Measurements from ENCODE around the gene SDS. TPM values are rescaled to one million over a fixed set of nuclear protein-coding genes. Genes with fewer than 3 reads are reported as not detected.

Gene SDS
- total RNA-seq, 5 donors from 2014 or later (not counting 1 experiment from before 2014, with no cell fraction given) = 0.18 to 0.26 TPM; not detected in 3

DNA sequence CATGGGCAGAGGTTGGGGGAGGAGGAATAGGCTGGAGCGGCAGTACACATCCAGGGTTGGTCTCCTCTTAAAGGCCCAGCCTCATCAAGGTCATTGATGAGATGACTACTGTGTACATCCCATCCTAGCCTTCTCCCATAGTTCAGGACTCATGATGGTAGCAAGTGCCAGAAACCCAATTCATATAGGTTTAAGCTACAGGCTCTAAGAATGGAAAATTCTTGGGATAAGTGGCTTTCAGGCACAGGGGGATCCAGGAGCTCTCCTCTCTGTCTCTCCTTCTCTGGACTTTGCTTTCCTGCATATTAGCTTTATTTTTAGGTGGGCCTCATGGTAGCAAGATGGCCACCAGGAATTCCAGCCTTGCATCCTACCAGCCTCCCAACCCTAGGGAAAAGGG is 24.8 kb upstream of the SDS start:
- DNase-seq (no peak), ATAC-seq (replicated peaks in 1 of 4) (no peak)
- Mint-ChIP-seq H3K27ac (no peak overlapping the region), H3K4me3 (no peak overlapping the region), H3K36me3 (no peaks in the 10 kb centered on the region), H3K9me3 (no peaks in the 10 kb centered on the region), H3K4me1 (no peaks in the 10 kb centered on the region), H3K27me3 (peaks cover 11 to 32% of the 10 kb centered on the region in 2 donors)
- Histone ChIP-seq H3K9me3 (no peaks in the 10 kb centered on the region), H3K4me3 (ENCODE audit: control insufficient read depth in 1 of 2, extremely low read depth in 1 of 2, low read length in 1 of 2) (no peak overlapping the region), H3K4me1 (ENCODE audit: control insufficient read depth in 1 of 2, extremely low read depth in 1 of 2, insufficient read depth in 2 of 2, low read length in 2 of 2) (no peaks in the 10 kb centered on the region), H3K27ac (ENCODE audit: low read length) (no peak overlapping the region), H3K36me3 (ENCODE audit: control insufficient read depth in 2 of 2, extremely low read depth in 1 of 2, insufficient read depth in 1 of 2, low read length in 1 of 2) (no peaks in the 10 kb centered on the region), H3K27me3 (replicated peaks in 1 of 2; ENCODE audit: control insufficient read depth in 2 of 2, extremely low read depth in 1 of 2, insufficient read depth in 2 of 2, low read length in 1 of 2) (peaks cover 0 to 28% of the 10 kb centered on the region in 2 experiments)
- WGBS (ENCODE audit: insufficient coverage) = no CpG with 5 or more reads among the region's 1 CpG
- POLR2A ChIA-PET = no interaction called here
- CTCF ChIA-PET = interaction anchor here in 1 of 2 donors (0.7 kb wide), 2 partner anchors 29 to 206 kb away, joined by 3 to 4 read pairs; no protein-coding TSS in a partner anchor

DNA sequence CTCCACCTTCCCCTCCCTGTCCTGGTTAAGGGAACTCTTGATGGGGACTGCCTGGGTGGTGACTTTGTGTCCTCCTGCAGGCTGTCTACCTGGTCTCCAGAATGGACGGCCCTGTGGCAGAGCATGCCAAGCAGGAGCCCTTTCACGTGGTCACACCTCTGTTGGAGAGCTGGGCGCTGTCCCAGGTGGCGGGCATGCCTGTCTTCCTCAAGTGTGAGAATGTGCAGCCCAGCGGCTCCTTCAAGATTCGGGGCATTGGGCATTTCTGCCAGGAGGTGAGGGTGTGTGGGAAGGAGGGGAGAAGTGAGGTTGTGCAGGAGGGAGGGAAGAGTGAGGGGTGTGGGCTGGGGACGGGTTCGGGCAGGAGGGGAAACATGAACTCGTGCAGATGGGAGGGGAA is 24.2 kb upstream of the SDS start:
- ATAC-seq (replicated peaks in 1 of 4) (no peak), DNase-seq (no peak)
- Mint-ChIP-seq H3K4me1 (no peaks in the 10 kb centered on the region), H3K4me3 (no peak overlapping the region), H3K36me3 (no peaks in the 10 kb centered on the region), H3K9me3 (no peaks in the 10 kb centered on the region), H3K27me3 (peaks cover 11 to 28% of the 10 kb centered on the region in 2 donors), H3K27ac (no peak overlapping the region)
- POLR2A ChIA-PET = no interaction called here
- peaks cover 0 to 27% of the 10 kb centered on the region in 2 experiments for H3K27me3 ChIP-seq (replicated peaks in 1 of 2; ENCODE audit: control insufficient read depth in 2 of 2, extremely low read depth in 1 of 2, insufficient read depth in 2 of 2, low read length in 1 of 2)
- 77% methylated on average over 6 of the region's 9 CpGs for WGBS (ENCODE audit: insufficient coverage)
- CTCF ChIA-PET = no interaction called here
- no peaks in the 10 kb centered on the region for H3K36me3 ChIP-seq (ENCODE audit: control insufficient read depth in 2 of 2, extremely low read depth in 1 of 2, insufficient read depth in 1 of 2, low read length in 1 of 2)
- no peak overlapping the region for H3K27ac ChIP-seq (ENCODE audit: low read length)
- H3K9me3 ChIP-seq = no peaks in the 10 kb centered on the region
- H3K4me3 ChIP-seq (ENCODE audit: control insufficient read depth in 1 of 2, extremely low read depth in 1 of 2, low read length in 1 of 2) = no peak overlapping the region
- no peaks in the 10 kb centered on the region for H3K4me1 ChIP-seq (ENCODE audit: control insufficient read depth in 1 of 2, extremely low read depth in 1 of 2, insufficient read depth in 2 of 2, low read length in 2 of 2)

DNA sequence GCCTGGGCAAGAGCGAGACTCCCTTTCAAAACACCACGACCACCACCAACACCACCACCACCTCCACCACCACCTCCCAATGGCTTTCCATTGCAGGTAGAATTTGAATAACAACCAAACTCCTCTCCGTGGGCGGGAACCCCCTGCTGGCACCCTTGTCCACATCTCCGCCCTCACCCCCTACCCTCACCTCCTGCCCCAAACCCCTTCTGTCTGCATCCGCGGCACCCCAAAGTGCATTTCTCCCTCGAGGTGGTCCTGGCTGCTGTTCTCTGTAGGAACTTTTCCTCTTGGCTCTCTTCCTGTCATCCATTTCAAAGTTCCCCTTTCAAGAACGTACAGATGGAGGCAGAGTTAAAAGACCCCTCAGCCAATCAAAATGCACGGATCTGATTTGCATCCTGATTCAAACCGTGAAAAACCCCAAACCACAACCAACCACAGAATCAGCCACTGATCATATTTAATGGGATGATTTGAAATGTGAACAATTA is 22.3 kb upstream of the SDS start:
- WGBS (ENCODE audit: insufficient coverage) = 64% methylated on average over 8 of the region's 11 CpGs
- Histone ChIP-seq H3K4me3 (ENCODE audit: control insufficient read depth in 1 of 2, extremely low read depth in 1 of 2, low read length in 1 of 2) (no peak overlapping the region), H3K4me1 (ENCODE audit: control insufficient read depth in 1 of 2, extremely low read depth in 1 of 2, insufficient read depth in 2 of 2, low read length in 2 of 2) (peaks cover 0 to 3% of the 10 kb centered on the region in 2 experiments), H3K36me3 (ENCODE audit: control insufficient read depth in 2 of 2, extremely low read depth in 1 of 2, insufficient read depth in 1 of 2, low read length in 1 of 2) (no peaks in the 10 kb centered on the region), H3K27me3 (replicated peaks in 1 of 2; ENCODE audit: control insufficient read depth in 2 of 2, extremely low read depth in 1 of 2, insufficient read depth in 2 of 2, low read length in 1 of 2) (peaks cover 0 to 36% of the 10 kb centered on the region in 2 experiments), H3K9me3 (no peaks in the 10 kb centered on the region), H3K27ac (ENCODE audit: low read length) (no peak overlapping the region)
- no peak for ATAC-seq (replicated peaks in 1 of 4)
- no peak overlapping the region for H3K27ac Mint-ChIP-seq
- H3K9me3 Mint-ChIP-seq = no peaks in the 10 kb centered on the region
- H3K4me3 Mint-ChIP-seq = no peak overlapping the region
- no peaks in the 10 kb centered on the region for H3K36me3 Mint-ChIP-seq
- H3K27me3 Mint-ChIP-seq = peaks cover 9 to 28% of the 10 kb centered on the region in 2 donors
- DNase-seq = no peak
- ChIA-PET CTCF (interaction anchor here (0.6 to 1.3 kb wide), 4 partner anchors 16 to 116 kb away, joined by 3 to 6 read pairs (median 4); no protein-coding TSS in a partner anchor), POLR2A (no interaction called here)
- H3K4me1 Mint-ChIP-seq = peaks cover 0 to 4% (median 0%) of the 10 kb centered on the region in 3 donors

DNA sequence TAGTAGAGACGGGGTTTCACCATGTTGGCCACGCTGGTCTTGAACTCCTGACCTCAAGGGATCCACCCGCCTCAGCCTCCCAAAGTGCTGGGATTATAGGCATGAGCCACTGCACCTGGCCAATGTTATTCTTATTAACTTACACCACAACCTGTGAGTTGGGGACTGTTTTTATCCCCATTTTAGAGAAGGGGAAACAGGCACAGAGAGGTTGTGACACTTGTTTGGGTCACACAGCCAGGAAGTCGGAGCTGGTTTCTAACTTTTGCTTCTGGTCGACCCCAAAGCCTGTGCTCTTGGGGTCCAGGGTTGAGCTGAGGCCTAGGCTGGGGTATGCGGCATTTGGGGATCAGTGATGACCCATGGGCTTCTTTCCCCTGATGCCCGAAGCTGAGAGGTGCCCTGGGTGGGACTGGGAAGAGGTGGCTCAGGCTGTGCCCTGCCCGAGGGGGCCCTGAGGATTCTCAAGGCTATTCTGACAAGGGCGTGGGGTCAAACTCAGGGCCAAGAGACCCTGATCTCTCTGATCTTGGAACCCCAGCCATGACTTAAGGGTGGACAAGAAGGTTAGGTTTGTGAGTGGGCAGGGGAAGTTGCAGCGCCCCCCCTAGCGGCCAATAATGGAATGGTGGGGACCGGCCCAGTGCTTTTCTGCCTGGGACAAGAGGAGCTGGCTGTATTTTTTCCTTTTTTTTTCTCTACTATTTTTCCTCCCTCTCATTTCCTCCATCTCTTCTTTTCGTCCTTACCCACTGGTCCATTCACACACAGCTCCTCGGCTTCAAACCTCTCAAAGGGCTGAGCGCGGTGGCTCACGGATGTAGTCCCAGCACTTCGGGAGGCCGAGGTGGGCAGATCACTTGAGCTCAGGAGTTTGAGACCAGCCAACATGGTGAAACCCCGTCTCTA is 21.5 kb upstream of the SDS start:
- H3K4me3 Mint-ChIP-seq = no peak overlapping the region

DNA sequence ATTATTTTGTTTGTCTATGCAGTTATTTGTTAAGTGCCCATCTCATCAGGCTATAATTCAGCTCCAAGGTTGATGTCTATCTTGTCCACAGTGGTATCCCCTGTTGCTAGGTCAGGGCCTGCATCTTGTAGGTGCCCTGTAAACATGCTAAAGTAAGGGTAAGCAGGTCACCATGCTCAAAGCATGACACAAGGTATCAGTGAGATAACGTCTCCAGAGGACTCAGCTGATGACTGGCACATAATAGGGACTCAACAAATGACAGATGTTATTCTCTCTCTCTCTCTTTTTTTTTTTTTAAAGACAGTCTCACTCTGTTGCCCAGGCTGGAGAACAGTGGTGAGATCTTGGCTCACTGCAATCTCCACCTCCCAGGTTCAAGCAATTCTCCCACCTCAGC is 20.8 kb upstream of the SDS start:
- Mint-ChIP-seq H3K36me3 (no peaks in the 10 kb centered on the region), H3K9me3 (no peaks in the 10 kb centered on the region), H3K27ac (no peak overlapping the region), H3K4me1 (peaks cover 0 to 4% (median 0%) of the 10 kb centered on the region in 3 donors), H3K4me3 (no peak overlapping the region), H3K27me3 (peaks cover 0 to 26% of the 10 kb centered on the region in 2 donors)
- no CpG with 5 or more reads among the region's 1 CpG for WGBS (ENCODE audit: insufficient coverage)
- Histone ChIP-seq H3K36me3 (ENCODE audit: control insufficient read depth in 2 of 2, extremely low read depth in 1 of 2, insufficient read depth in 1 of 2, low read length in 1 of 2) (no peaks in the 10 kb centered on the region), H3K4me1 (ENCODE audit: control insufficient read depth in 1 of 2, extremely low read depth in 1 of 2, insufficient read depth in 2 of 2, low read length in 2 of 2) (peaks cover 0 to 3% of the 10 kb centered on the region in 2 experiments), H3K9me3 (no peaks in the 10 kb centered on the region), H3K4me3 (ENCODE audit: control insufficient read depth in 1 of 2, extremely low read depth in 1 of 2, low read length in 1 of 2) (no peak overlapping the region), H3K27me3 (replicated peaks in 1 of 2; ENCODE audit: control insufficient read depth in 2 of 2, extremely low read depth in 1 of 2, insufficient read depth in 2 of 2, low read length in 1 of 2) (peaks cover 0 to 36% of the 10 kb centered on the region in 2 experiments), H3K27ac (ENCODE audit: low read length) (no peak overlapping the region)
- DNase-seq (no peak), ATAC-seq (replicated peaks in 1 of 4) (no peak)
- ChIA-PET POLR2A (no interaction called here), CTCF (interaction anchor here (1.2 to 1.3 kb wide), 2 partner anchors 14 to 431 kb away, joined by 3 read pairs; no protein-coding TSS in a partner anchor)

More for the DNA sequence above, 21.5 kb upstream of the SDS start:
- DNase-seq = peak in 26 of 35 experiments; percentile 7 to 60 (median 36)
- H3K9me3 ChIP-seq = no peaks in the 10 kb centered on the region
- Mint-ChIP-seq H3K27me3 (peaks cover 4 to 28% of the 10 kb centered on the region in 2 donors), H3K27ac (no peak overlapping the region), H3K36me3 (no peaks in the 10 kb centered on the region), H3K9me3 (no peaks in the 10 kb centered on the region), H3K4me1 (peaks cover 0 to 4% (median 0%) of the 10 kb centered on the region in 3 donors)
- H3K36me3 ChIP-seq (ENCODE audit: control insufficient read depth in 2 of 2, extremely low read depth in 1 of 2, insufficient read depth in 1 of 2, low read length in 1 of 2) = no peaks in the 10 kb centered on the region
- POLR2A ChIA-PET = no interaction called here
- H3K27ac ChIP-seq (ENCODE audit: low read length) = no peak overlapping the region
- peaks cover 0 to 36% of the 10 kb centered on the region in 2 experiments for H3K27me3 ChIP-seq (replicated peaks in 1 of 2; ENCODE audit: control insufficient read depth in 2 of 2, extremely low read depth in 1 of 2, insufficient read depth in 2 of 2, low read length in 1 of 2)
- H3K4me3 ChIP-seq (ENCODE audit: control insufficient read depth in 1 of 2, extremely low read depth in 1 of 2, low read length in 1 of 2) = no peak overlapping the region
- H3K4me1 ChIP-seq (ENCODE audit: control insufficient read depth in 1 of 2, extremely low read depth in 1 of 2, insufficient read depth in 2 of 2, low read length in 2 of 2) = peaks cover 0 to 3% of the 10 kb centered on the region in 2 experiments
- WGBS (ENCODE audit: insufficient coverage) = 74% methylated on average over 14 of the region's 20 CpGs
- CTCF ChIA-PET = interaction anchor here (0.6 to 1.3 kb wide), 5 partner anchors 15 to 432 kb away, joined by 3 to 6 read pairs (median 3); no protein-coding TSS in a partner anchor
- peak in 2 of 4 experiments; percentile 32 to 43 for ATAC-seq (replicated peaks in 1 of 4)

DNA sequence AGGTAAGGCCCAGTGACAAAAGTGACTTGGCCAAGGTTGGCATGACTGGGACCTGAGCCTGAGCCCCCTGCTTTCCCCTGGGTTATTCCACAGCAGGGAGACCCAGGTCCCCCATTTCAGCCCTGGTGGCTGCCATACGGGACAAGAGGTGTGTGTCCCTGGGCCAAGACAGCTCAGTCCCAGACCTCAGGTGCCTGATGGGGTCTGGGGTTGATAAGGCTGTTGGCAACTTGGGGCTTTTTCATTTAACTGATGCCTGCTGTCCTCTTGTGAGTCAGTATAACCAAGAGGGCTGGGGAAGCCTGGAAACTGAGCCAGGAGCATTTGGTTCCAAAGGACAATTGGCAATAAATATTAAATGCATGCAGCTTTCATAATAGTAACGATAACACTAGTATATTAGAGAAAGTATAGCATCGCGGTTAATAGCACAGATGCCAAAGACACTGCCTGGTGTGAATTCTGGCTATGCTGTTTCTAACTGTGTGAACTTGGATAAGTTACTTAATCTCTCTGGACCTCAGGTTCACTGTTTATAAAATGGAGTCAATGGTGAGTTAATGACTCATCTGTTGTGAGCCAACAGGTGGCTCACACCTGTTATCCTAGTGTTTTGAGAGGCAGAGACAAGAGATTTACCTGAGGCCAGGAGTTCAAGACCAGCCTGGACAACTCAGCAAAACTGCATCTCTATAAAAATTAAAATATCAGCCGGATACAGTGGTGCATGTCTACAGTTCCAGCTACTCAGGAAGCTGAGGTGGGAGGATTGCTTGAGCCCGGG is 19.4 kb upstream of the SDS start:
- POLR2A ChIA-PET = no interaction called here
- ATAC-seq (replicated peaks in 1 of 4) = no peak
- WGBS (ENCODE audit: insufficient coverage) = 90% methylated on average over 3 of the region's 6 CpGs

More for the DNA sequence above, 19.4 kb upstream of the SDS start:
- DNase-seq = no peak
- Mint-ChIP-seq H3K4me1 (peaks cover 0 to 4% (median 0%) of the 10 kb centered on the region in 3 donors), H3K9me3 (no peaks in the 10 kb centered on the region), H3K27ac (no peak overlapping the region), H3K27me3 (peaks cover 0 to 23% of the 10 kb centered on the region in 2 donors), H3K36me3 (no peaks in the 10 kb centered on the region), H3K4me3 (no peak overlapping the region)
- Histone ChIP-seq H3K9me3 (no peaks in the 10 kb centered on the region), H3K27me3 (replicated peaks in 1 of 2; ENCODE audit: control insufficient read depth in 2 of 2, extremely low read depth in 1 of 2, insufficient read depth in 2 of 2, low read length in 1 of 2) (peaks cover 0 to 37% of the 10 kb centered on the region in 2 experiments), H3K4me3 (ENCODE audit: control insufficient read depth in 1 of 2, extremely low read depth in 1 of 2, low read length in 1 of 2) (no peak overlapping the region), H3K36me3 (ENCODE audit: control insufficient read depth in 2 of 2, extremely low read depth in 1 of 2, insufficient read depth in 1 of 2, low read length in 1 of 2) (no peaks in the 10 kb centered on the region), H3K27ac (ENCODE audit: low read length) (no peak overlapping the region), H3K4me1 (ENCODE audit: control insufficient read depth in 1 of 2, extremely low read depth in 1 of 2, insufficient read depth in 2 of 2, low read length in 2 of 2) (peaks cover 0 to 3% of the 10 kb centered on the region in 2 experiments)
- CTCF ChIA-PET = no interaction called here

Measured in T-cell (primary cell).